ENCODE data around the gene CORO7.

CORO7 gene

DNA sequence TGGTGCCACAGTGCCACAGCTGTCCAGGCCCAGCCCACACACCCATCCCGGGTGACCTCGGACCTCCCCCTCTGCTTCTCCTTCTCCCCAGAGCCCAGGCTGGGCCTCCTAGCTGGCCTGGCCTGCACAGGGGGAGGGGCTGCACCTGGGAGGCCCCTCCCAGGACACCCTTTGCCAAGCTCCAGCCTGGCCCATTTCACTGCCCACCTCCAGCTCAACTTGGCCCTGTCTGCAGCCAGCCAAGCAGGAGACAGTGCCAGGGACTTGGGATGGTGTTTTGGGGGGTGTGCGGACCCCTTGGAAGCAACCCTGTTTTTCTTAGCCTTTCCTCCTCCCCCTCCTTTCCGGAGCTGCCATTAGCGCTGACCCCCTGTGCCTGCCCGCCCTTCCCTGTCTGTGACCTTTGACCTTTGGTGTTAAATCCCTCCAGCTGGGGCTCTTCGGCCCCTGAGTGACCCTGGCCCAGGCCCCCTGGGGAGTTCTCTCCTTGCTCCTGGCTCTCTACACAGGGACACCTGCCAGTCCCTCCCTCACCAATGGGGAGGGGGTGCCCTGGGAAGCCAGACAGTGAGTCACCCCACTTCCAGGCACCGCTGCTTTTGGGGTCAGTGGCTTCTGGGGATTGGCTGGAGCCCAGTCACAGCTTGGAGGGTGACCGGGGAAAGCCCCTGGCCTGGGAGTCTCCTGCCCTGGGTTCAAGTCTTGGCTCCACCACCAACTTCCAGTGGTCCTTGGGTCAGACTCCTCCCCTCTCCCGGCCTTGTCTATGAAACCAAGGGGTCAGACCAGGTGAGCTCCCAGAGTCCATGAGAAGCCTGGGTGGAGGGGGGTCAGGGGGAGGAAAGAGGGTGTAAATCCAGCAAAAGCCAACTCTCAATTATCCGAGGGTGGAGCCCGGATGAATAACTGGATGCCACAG lies 98.6 kb downstream of the CORO7 start:
- peak; percentile 23 for DNase-seq

DNA sequence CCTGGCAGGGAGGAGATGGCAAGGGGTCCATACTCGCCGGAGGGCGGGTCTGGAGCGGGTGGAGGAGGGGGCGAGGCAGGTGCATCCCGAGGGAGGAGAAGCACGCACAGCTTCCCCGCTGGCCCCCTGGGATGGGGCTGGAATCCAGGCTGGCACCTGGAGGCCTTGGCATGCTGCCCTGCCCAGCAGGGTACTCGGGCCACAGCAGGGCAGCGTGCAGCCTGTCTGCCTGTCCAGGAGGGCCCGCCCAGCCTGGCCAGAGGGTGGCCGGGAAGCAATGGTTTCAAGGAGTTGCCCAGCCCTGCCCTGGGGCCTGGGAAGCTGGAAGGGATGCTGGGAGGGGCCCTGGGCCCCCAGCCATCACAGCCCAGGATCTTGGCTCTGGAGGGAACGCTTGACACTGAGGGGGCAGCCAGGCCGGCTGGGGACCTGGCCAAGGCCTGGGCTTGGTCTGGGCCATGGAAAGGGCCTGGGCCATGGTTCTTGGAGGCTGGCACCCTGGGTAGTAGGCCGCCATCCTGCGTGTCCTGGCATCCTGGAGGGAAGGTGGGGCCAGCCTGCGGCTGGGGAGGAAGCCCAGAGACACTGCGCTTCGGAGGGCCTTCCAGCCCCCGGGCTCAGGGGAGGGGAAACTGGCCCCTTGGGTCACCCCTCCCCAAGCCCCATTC lies 99.4 kb downstream of the CORO7 start:
- no peak for DNase-seq

DNA sequence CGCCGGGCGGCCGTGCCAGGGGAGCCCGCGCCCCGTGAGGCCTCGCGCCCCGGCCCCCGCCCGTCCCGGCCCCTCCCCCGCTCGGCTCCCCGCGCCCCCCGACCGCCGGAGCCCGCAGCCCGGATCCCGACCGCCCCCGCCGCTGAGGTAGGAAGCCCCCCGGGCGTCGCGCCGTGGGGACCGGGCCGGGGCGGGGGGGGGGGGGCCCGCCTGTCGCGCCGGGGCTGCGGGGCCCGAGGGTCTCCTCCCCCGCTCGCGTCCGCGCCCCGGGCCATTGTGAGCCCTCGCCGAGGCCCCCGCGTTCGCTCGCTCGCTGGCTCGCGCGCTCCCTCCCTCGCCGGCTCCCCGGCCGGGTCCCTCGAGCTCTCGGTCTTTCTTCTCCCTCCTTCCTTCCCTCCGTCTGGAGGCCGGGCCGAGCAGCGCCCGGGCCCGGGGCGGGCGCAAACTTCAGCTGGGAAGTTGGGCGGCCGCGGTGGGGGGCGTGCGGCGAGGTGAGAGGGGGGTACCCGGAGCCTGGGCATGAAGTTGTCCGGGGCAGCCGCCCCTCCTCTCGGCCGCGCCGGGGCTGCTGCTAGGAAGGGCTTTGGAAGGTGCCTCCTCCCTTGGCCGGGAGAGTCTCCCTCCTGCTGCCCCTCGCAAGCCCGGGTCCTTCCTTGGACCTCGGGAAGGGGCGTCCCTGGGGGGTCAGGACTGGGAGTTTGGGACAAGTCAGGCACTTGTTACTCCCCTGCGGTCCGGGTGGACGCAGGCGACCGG lies 100.1 kb downstream of the CORO7 start:
- peak; percentile 37 for DNase-seq

DNA sequence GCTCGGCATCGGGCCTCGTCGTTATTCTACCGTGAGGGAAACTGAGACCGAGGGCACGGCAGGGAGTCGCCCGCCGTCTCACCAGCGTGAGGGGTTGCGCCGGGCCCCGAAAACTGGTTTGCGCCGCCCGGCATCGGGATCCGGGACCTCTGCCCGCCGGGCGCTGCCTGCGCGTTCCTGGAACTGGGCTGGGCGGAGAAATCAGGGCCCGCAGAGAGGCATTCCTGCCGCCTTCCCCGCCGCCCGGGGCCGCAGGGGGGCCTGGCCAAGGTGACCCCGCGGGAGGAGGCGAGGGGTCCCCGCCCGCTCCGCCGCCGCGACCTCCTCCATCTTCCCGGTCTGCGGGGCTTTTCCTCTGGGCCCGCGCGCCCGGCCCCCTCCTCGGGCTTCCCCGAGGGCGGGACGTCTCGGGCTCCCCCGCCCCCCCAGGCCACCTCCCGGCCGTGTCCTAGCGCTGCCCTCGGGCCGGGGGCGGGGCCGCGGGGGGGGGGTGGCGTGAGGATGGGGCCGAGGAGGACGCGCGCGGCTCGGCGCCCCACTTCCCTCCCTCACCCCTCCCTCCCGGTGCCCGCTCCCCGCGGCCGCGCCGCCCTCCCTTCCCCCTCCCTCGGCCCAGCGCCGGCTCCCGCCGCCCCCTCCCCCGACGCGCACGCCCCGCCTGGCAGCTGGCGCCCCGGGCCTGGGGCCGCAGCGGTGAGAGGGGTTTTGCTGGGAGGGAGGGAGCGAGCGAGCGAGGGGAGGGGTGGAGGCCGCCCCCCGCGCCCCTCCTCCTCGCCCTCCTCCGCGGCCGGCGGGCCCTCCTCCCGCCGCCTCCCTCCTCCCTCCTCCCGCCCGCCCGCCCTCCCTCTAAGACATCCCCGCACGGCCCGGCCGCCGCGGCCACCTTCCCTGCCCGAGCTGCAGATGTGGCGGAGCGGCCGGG lies 100.9 kb downstream of the CORO7 start, which contains the start of gene GLIS2:
Gene GLIS2 (plus strand): TSS at position 882 of the 922 bp plus-strand sequence. CDS start 16,214 bp downstream, outside the sequence.
- peak; percentile 81 for DNase-seq

DNA sequence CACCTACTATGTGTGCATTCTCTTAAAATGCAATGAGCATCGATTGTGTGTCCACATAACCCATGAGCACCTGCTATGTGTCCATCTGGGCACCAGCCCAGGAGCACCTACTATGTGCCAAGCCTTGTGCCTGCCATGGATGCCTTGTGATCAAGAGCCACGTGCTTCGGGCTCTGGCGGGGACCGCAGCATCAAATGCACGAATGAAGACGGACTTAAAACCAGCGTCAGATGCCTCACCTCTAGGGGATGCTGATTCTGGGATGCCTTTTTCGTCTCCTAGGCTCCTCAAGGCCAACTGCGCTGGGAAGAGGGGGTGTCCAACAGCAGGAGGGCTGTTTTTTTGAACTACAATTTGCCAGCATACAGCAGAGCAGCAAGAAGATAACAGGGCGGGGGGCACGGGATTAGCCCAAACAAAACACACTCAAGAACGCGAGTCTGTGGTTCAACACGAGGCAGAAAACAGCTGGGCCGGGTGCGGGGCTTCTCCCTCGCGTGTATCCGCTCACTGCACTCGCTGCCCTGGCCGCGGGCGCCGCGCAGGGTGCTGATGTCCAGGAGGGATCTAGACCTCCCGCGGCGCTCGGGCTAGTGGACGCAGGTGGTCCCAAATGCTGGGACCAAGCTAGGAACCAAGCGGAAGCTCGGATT lies 101.7 kb downstream of the CORO7 start:
- peak; percentile 57 for DNase-seq

DNA sequence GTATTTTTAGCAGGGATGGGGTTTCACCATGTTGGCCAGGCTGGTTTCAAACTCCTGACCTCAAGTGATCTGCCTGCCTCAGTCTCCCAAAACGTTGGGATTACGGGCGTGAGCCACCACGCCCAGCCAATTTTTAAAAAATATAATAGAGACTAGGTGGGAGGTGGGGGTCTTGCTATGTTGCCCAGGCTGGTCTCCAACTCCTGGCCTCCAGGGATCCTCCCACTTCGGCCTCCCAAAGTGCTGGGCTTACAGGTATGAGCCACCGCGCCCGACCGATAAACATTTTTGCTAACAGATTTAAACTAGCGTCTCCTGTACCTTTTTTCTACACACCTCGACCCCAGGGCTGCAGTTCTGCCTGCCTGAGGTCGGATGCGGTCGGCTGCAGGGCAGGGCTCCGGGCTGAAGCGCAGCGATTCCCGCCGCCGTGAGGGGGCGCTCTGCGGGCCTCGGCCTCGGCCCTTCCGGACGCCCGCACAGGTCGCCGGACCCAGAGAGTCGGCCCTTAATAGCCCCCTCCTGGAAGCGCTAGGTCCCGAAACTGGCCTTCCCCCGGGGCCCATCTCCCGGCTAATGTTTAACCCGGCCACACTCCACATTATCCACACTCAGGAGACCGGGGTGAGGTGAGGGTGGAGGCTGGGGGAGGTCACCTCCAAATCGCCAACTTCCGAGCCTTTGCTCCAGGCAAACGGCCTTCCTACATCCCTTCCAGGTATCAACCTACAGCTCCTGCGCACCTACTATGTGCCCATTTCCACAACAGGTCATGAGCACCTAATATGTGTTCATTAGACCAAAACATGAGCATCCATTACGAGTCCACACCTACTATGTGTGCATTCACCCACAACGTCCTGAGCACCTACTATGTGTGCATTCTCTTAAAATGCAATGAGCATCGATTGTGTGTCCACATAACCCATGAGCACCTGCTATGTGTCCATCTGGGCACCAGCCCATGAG lies 102.5 kb downstream of the CORO7 start:
- DNase-seq, result peak; percentile 17

DNA sequence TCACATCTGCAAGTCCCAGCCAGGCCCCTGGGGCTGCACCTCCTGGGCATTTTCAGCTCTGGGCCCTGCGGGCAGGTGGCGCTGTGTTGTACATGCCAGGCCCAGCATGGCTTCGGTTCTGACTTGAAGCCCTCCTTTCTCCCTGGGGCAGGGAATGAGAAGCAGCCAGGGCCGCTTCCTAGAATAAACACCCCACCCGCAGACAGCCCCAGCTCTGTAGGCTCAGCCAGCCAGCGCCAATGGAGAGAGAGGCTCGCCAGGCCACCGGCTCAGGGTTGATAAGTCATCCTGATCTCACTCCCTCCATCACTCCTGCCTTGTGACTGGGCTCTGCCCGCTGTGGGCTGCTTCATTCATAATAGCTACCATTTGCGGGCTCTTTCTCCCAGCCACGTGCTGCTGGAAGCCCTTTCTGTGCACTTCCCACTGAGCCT lies 106.5 kb downstream of the CORO7 start:
- peak; percentile 51 for DNase-seq

DNA sequence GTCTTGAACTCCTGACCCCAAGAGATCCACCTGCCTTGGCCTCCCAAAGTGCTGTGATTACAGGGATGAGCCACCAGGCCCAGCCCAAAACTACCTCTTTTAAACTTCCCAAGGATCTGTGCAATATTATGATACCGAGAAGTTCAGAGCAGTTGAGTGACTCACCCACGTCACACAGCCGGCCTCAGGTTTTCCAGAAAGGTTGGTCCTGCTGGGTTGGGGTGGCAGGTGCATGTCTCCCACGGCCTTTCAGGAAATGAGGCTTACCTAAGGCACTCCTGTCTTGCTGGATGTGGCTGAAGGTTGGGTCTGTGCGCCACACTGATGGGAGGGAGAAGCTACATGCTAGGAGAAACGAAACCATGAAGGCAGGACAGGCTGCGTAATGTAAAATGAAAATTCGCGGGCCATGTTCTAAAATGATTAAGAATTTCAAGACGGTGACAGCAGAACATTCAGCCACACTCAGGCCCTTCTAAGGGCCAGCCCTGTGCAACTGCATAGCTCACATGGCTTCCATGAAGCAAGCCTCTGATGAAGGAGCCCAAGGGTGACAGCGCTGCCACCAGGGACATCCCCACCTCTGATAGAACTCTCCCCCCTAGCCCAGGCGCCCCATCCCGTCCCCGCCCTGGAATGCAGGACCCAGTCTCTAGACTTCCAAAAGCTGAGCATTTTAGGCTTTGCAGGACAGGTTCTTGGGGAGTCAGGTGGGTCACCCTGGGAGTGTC lies 107.1 kb downstream of the CORO7 start:
- DNase-seq, result no peak

DNA sequence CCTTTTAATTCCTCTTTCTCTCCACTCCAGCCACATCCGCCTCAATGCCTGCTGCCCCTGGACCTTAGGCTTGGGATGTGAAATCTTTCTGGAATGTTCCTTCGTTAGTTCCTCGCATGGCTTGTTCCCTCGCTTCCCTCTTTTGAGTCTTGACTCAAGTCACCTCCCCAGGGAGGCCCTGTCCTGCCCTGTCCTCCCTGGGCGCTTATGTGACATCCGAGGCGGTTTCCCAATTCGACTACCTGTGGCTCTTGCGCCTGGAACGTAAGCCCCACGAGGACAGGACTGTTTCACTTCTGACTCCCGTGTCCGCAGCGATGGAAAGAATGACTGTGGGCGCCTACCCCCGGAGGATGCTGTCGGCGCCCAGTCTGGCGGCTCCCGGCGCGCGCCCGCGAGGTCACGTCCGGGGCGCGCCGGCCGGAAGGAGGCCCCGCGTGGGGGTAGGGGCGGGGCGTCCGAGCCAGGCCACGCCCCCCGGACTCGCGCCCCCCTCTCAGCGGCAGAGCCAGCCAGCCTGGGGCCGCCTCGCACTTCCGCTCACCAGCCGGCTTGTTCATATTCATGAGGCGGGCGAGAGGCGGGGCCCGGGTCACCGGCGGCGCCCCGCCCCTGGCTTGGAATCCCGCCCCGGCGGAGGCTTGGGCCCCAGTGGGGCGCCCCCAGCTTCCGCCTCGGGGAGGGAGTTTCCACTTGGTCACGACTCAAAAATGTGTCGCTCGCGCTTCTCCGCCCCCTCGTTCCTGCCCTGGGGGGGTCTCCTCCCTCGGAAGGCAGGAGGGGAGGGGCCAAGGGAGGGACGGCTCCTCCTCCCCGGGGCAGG lies 109.0 kb downstream of the CORO7 start:
- DNase-seq, result peak; percentile 97

DNA sequence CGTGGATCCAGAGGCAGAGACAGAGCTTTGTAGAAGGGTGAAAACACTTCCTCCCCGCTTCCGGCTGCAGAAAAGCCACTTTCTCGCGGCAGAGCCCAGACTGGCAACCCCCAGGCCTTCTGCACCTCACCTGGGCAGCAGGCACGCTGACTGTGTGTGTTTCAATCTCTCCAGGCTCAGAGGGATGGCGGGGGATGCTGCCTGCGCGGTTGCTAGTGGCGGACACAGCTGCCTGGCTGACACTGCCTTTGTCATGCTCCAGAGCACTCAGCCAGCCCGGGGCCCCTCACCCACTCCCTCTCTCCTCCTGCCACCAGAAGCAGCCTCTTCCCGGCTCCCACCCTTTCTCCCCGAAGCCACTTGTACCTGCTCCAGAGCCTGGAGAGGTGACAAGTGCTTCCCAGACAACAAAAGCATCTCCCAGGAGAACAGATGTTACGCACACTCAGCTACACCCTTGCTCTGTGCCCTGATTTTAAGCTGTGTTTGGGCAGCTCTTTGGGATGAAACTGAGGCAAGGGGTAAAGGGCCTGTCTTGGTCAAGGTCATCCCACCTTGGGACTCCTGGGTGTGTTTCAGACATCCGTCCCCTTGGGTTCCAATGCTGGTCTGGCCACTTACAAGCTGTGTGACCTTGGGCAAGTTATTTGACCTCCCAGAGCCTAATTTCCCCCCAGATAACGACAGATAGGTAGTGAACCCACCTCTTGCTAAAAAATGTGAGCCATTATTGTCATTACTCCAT lies 109.8 kb downstream of the CORO7 start:
- no peak for DNase-seq

Data from fibroblast of skin of right biceps (primary cell).